HG02943 (cell line): ENCODE data around the gene OLFM2.
"Not testable (repeated sequence)": the region's sequence is repeated elsewhere in the genome, so short reads cannot be mapped to it uniquely, and the experiment has no call there.

Experiments
- ATAC-seq: cut with Tn5 transposase; IDR thresholded peaks from one replicate; pipeline ENCODE4 v1.9.1; 2021; ENCODE audit warnings: mild to moderate bottlenecking, low read depth, moderate library complexity; ENCODE audit not compliant: unreplicated experiment

The OLFM2 gene

GRCh38 chr19:9936326-9937000, at the start of gene OLFM2:
Gene OLFM2 (minus strand): TSS chr19:9936515. CDS start chr19:9936366, 149 bp downstream.
- ATAC-seq: no peak

DNA sequence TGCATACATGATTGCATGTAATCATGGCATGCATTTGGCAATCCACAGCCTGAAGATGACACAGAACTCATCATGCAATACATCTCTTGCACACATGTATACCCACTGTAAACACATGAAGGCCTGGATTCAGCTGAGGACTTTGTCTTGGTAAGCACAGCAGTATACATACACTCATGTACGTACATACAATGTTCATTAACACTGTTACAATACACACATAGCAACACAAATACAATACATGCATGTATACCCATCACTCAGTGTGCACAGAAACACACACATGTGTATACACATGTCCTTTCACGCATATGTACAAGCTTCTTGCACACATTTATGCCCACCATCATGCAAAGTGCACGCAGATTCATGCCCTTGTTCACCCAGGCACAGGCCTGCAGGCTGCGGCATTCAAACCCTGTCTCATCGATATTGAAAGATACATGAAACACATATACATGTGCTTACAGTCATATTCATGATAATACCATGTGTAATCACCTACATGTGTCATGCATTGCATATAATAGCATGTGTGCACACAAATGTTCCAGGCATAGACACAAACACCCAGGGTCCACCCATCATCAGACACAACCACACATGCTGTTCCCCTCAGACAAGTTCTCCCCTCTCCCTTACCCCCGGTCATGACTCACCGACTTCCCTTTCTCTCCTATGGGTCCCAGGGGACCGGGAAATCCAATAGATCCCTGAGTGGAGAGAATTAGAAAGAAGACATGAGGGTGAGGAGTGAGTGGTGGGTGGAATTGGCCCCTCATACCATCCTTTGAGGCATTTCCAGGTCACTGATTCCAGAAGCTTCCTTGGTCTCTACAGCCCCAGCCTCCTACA, 45.3 kb upstream of the OLFM2 start:
- no peak for ATAC-seq

DNA sequence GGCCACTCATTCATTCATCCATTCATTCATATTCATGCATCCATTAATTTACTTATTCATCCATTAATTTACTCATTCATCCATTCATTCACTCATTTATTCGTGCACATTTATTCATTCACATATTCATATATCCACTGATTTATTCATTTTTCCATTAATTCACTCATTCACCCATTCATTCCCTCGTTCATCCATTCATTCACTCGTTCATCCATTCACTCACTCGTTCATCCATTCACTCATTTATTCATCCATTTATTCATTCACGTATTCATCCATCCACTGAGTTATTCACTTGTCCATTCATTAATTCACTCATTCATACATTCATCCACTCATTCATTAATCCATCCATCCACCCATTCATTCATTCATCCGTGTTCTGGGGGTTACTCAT, 35.8 kb upstream of the OLFM2 start:
- no peak for ATAC-seq

DNA sequence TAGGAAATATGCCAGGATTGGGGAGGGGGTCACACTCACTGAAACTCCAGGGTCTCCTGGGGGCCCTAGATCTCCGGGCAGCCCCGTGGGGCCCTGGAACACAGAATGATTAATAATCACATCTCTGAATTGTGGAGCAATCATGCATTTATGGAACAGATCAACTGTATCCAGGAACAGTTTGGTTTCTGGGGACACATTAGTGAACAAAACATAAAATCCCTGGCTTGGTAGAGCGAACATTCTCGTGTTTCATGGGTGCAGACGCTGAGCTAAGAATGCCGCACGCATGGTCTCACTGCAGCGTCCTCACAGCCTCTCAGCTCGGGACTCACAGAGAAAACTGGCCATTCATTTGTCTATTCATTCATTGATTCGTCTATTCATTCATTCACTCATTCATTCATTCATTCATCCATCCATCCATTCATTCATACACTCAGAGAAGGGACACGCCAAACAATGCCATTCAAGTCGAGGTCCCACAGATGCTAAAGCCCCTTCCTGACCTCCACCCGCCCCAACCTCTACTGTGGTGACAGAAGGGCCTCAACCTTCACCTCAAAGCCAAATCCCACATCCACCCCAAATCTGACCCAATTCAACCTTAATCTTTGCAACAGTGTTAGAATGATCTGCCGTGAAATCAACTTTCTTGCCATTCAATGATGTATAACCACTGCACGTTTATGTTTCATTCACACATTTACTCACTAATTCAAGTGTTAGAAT, 35.0 kb upstream of the OLFM2 start:
- ATAC-seq: no peak

DNA sequence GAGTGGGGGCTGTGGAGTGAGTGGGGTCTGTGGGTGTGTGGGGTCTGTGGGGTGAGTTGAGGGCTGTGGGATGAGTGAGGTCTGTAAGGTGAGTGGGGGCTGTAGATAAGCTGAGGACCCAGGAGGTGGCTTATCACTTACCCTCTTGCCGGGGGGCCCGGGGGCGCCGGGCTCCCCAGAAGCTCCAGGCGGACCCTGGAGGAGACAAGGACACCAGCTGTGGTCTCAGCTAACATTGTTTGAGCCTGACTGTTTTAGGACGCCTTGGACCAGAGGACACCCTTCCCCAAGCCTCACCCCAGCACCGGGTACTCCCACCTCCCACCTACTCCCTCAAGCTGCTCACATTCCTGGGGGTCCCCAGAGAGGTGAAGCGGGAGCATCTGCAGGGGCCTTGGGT, 34.2 kb upstream of the OLFM2 start:
- no peak for ATAC-seq

GRCh38 chr19:9969688-9969975, 33.3 kb upstream of the OLFM2 start:
- ATAC-seq: no peak

- no peak for ATAC-seq
Measured at GRCh38 chr19:9968820-9969687, 32.7 kb upstream of the OLFM2 start.

GRCh38 chr19:9967326-9967725, 31.0 kb upstream of the OLFM2 start:
- ATAC-seq: no peak

DNA sequence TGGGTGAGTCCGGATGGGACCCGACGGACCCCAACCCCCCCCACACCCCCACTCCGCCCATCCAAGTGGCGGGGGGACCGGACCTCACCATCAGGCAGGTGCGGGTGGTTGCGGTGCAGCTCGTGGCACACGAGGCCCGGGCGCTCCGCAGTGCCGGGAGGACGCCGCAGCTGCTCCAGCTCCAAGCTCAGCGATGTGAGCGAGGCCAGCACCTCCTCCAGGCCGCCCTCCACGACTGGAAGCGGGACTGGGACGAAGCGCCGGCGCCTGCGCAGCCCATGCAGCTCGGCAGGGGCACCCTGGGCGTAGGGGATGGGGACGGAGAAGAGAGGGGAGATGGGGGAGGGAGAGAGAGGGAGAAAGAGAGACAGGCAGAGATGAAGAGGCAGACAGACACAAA, 30.1 kb upstream of the OLFM2 start:
- ATAC-seq: no peak

DNA sequence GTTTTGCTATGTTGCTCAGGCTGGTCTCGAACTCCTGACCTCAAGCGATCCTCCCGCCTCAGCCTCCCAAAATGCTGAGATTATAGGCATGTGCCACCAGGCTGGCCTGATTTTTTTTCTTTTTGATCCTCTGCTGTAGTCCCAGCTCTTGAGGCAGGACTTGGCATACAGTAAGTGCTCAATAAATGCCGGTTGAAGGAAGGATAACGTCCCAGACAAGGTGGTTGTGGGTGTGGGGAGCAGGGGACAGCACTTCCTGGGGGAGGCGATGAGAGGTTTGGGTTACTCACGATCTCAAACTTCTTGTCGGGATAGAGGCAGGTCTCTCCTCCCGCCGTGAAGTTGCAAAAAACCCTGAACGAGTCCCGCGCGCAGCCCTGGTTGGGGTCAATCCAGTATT, 29.7 kb upstream of the OLFM2 start:
- ATAC-seq: no peak

GRCh38 chr19:9962623-9963290, 26.4 kb upstream of the OLFM2 start:
- ATAC-seq: no peak

DNA sequence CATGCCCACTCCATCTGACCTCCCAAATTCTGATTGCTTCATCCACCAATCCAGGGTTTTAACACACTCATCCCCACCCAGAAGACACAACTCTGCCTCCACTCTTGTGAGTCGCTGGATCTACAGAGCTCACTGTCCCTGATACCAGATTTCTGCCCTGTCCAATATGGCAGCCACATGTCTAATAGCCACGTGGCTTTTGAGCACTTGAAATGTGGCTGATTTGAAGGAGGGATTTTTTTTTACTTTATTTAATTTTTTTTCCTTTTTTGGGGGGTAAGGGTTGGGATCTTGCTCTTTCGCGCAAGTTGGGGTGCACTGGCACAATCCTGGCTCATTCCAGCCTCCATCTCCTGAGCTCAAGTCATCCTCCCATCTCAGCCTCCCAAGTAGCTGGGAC, 24.8 kb upstream of the OLFM2 start:
- no peak for ATAC-seq

DNA sequence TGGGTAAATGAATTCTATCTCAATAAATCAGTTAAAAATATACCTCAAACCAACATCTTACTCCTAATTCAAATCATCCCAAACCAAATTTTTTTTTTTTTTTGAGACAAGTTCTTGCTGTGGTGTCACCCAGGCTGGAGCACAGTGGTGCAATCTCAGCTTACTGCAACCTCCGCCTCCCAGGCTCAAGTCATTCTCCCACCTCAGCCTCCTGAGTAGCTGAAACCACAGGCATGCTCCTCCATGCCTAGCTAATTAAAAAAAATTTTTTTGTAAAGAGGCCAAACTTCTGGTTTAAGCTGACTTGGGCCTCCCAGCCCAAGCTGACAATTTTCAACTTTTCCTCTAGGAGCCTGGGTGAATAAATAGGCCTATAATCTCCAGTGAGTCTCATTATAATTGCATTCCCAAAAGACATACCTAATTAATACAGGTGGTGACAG, 22.1 kb upstream of the OLFM2 start:
- no peak for ATAC-seq

- ATAC-seq: no peak
Measured at GRCh38 chr19:9956956-9957355, 20.6 kb upstream of the OLFM2 start.

DNA sequence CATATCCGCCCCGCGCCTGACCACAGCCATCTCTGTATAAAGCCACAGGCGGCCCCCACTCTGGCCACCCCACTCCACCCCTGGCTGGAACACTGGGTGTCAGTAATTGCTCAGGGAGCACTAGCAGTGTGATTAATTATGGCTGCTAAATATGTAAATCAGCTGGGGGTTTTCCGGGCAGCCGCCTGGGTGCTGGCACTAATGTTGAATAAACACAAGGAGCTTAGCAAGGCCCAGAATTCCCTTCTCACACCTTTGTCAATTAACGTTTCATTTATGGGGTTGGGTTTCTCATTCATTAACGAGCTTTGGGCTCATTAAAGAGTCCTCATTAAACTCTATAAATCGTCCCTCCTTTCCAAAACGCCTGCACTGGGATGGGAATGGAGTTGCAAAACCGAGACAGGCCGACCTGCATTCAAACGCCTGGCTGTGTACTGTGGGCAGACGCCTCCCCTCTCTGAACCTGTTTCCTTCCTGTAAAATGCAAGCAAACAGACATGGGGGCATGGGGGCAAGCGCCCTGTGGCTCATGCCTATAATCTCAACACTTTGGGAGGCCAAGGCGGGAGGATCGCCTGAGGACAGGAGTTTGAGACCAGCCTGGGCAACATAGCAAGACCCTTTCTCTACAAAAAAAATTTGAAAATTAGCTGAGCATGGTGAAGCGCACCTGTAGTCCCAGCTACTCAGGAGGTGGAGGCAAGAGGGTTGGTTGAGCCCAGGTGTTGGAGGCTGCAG, 17.7 kb upstream of the OLFM2 start:
- ATAC-seq: no peak

- ATAC-seq: no peak
Measured at GRCh38 chr19:9952276-9952675, 16.0 kb upstream of the OLFM2 start.

DNA sequence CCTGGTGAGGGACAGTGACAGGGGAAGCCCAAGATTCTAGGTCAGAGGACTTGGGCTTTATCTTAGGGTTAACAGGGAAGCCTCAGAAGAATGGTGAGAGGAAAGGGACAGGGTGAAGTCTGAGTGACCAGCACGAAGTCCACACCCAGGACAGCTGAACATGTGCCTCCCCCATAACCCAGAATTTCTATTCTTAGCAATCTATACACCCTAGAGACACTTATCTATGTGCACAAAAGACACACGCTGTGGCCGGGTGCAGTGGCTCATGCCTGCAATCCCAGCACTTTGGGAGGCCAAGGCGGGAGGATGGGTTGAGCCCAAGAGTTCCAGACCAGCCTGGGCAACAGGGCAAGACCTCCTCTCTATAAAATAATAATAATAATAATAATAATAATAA, 11.1 kb upstream of the OLFM2 start:
- no peak for ATAC-seq

- not testable (repeated sequence) for ATAC-seq
Measured at GRCh38 chr19:9946528-9947125, 10.3 kb upstream of the OLFM2 start.
